ENCODE data around the gene BOC. TPM values are rescaled to one million over a fixed set of nuclear protein-coding genes. Genes with fewer than 3 reads are reported as not detected.

BOC gene
- total and polyA plus RNA-seq, 2 donors (not counting 3 experiments of a cell fraction or from before 2014, with no cell fraction given): 0.07 TPM; not detected in 1

- no peaks in the 10 kb centered on the region for H3K79me2 ChIP-seq (ENCODE audit: control insufficient read depth, insufficient read depth, low read length)
- CTCF ChIA-PET: no interaction called here
- POLR2A ChIA-PET: no interaction called here
These were observed 33.8 kb upstream of the BOC start for GRCh38 chr3:113177526-113177925.

GRCh38 chr3:113179235-113179824 is 32.0 kb upstream of the BOC start:
- no peak overlapping the region for H3K27ac ChIP-seq (ENCODE audit: insufficient read depth, low read depth, low read length)
- BruUV-seq (replicated peaks): no TSS peak
- dilution Hi-C loops (cut with MboI; ENCODE audit: extremely low pct_ligation_motif_present, low sequenced_read_pairs) (no loop called here), intact Hi-C loops (cut with micrococcal nuclease) (no loop called here)
- H3K9me1 ChIP-seq (replicated peaks; ENCODE audit: control insufficient read depth, extremely low read depth, insufficient read depth, low read length): no peaks in the 10 kb centered on the region
- H3K4me2 ChIP-seq (ENCODE audit: insufficient read depth, low read length): no peak overlapping the region
- H3K9me3 ChIP-seq (replicated peaks; ENCODE audit: control insufficient read depth, insufficient read depth, low read length): no peaks in the 10 kb centered on the region
- no peak for DNase-seq (ENCODE audit: low read depth, low spot score)
- POLR2A ChIA-PET: no interaction called here
- H2AFZ ChIP-seq (ENCODE audit: low read depth, low read length): no peak overlapping the region
- no peak for TF ChIP-seq MYC (IDR thresholded peaks at IDR 0.05; ENCODE audit: low read depth, low read length)
- TF ChIP-seq CTCF (IDR thresholded peaks at IDR 0.05; ENCODE audit: extremely low read depth in 1 of 2, insufficient read depth in 1 of 2, low read depth in 1 of 2, low read length in 2 of 2): no peak
- TF ChIP-seq FOS (IDR thresholded peaks at IDR 0.05; ENCODE audit: borderline replicate concordance, insufficient read depth, low read length): no peak
- no peak for TF ChIP-seq POLR2AphosphoS5 (IDR thresholded peaks at IDR 0.05; ENCODE audit: insufficient read depth, low read depth, low read length)
- TF ChIP-seq JUN (IDR thresholded peaks at IDR 0.05; ENCODE audit: borderline replicate concordance, insufficient read depth, insufficient read length, low read depth): no peak
- no peak for TF ChIP-seq POLR2A (IDR thresholded peaks at IDR 0.05; ENCODE audit: low read depth, low read length)
- TF ChIP-seq GATA2 (IDR thresholded peaks at IDR 0.05; ENCODE audit: insufficient read depth, insufficient read length, low read depth, low read length): no peak
- TF ChIP-seq MAX (IDR thresholded peaks at IDR 0.05; ENCODE audit: insufficient read depth, insufficient read length): no peak
- TF ChIP-seq EZH2 (IDR thresholded peaks at IDR 0.05; ENCODE audit: borderline replicate concordance, low read depth, low read length, severe bottlenecking): no peak
- FAIRE-seq: no peak
- H4K20me1 ChIP-seq (replicated peaks; ENCODE audit: control insufficient read depth, extremely low read depth, insufficient read depth, low read length): no peaks in the 10 kb centered on the region
- H3K79me2 ChIP-seq (ENCODE audit: control insufficient read depth, insufficient read depth, low read length): no peaks in the 10 kb centered on the region
- H3K27me3 ChIP-seq (ENCODE audit: control insufficient read depth in 2 of 2, insufficient read depth in 2 of 2, low read length in 2 of 2): peaks cover 0 to 2% of the 10 kb centered on the region in 2 experiments
- no peaks in the 10 kb centered on the region for H3K36me3 ChIP-seq (ENCODE audit: control insufficient read depth in 2 of 2, extremely low read depth in 1 of 2, insufficient read depth in 2 of 2, low read length in 2 of 2)
- CTCF ChIA-PET: no interaction called here
- H3K4me3 ChIP-seq (replicated peaks in 1 of 3; ENCODE audit: insufficient read depth in 1 of 3, low read depth in 1 of 3, low read length in 3 of 3): no peak overlapping the region
- H3K4me1 ChIP-seq (ENCODE audit: control insufficient read depth, extremely low read depth, insufficient read depth, low read length): no peaks in the 10 kb centered on the region
- H3K9ac ChIP-seq (replicated peaks; ENCODE audit: extremely low read depth, insufficient read depth, low read length): no peak overlapping the region

More at GRCh38 chr3:113177526-113177925, 33.8 kb upstream of the BOC start:
- no peak overlapping the region for H3K4me2 ChIP-seq (ENCODE audit: insufficient read depth, low read length)
- H3K27me3 ChIP-seq (ENCODE audit: control insufficient read depth in 2 of 2, insufficient read depth in 2 of 2, low read length in 2 of 2): peaks cover 0 to 2% of the 10 kb centered on the region in 2 experiments
- FAIRE-seq: no peak
- H3K27ac ChIP-seq (ENCODE audit: insufficient read depth, low read depth, low read length): no peak overlapping the region
- H3K4me1 ChIP-seq (ENCODE audit: control insufficient read depth, extremely low read depth, insufficient read depth, low read length): no peaks in the 10 kb centered on the region
- H2AFZ ChIP-seq (ENCODE audit: low read depth, low read length): no peak overlapping the region
- no peak for TF ChIP-seq MAX (IDR thresholded peaks at IDR 0.05; ENCODE audit: insufficient read depth, insufficient read length)
- no peak for DNase-seq (ENCODE audit: low read depth, low spot score)
- no TSS peak for BruUV-seq (replicated peaks)
- no peaks in the 10 kb centered on the region for H3K9me1 ChIP-seq (replicated peaks; ENCODE audit: control insufficient read depth, extremely low read depth, insufficient read depth, low read length)
- dilution Hi-C loops (cut with MboI; ENCODE audit: extremely low pct_ligation_motif_present, low sequenced_read_pairs) (no loop called here), intact Hi-C loops (cut with micrococcal nuclease) (no loop called here)
- no peaks in the 10 kb centered on the region for H4K20me1 ChIP-seq (replicated peaks; ENCODE audit: control insufficient read depth, extremely low read depth, insufficient read depth, low read length)
- no peaks in the 10 kb centered on the region for H3K36me3 ChIP-seq (ENCODE audit: control insufficient read depth in 2 of 2, extremely low read depth in 1 of 2, insufficient read depth in 2 of 2, low read length in 2 of 2)
- no peaks in the 10 kb centered on the region for H3K9me3 ChIP-seq (replicated peaks; ENCODE audit: control insufficient read depth, insufficient read depth, low read length)
- H3K4me3 ChIP-seq (replicated peaks in 1 of 3; ENCODE audit: insufficient read depth in 1 of 3, low read depth in 1 of 3, low read length in 3 of 3): no peak overlapping the region
- no peak overlapping the region for H3K9ac ChIP-seq (replicated peaks; ENCODE audit: extremely low read depth, insufficient read depth, low read length)

Measured in endothelial cell of umbilical vein (primary cell).